GM12878 (cell line): ENCODE results near the gene SCG2. TPM values are rescaled to one million over a fixed set of nuclear protein-coding genes. Genes with fewer than 3 reads are reported as not detected.

Experiments
- ATAC-seq: fragments of 200-7000 bp; cut with Tn5 transposase; 3 replicates; pipeline ENCODE4 v1.9.1; 2020; ENCODE audit warnings: mild to moderate bottlenecking, moderate library complexity
- BruUV-seq: library from RNA; stranded (reverse); fragments of 400-500 nt; replicated peaks from 2 replicates; lab custom pipeline; 2021; lab: Mats Ljungman, UMichigan
- CTCF ChIA-PET: fragments of 300-600 bp; sonication (Branson Sonifier 250); formaldehyde crosslinking; extraction: SDS; loops from one replicate; lab custom pipeline; 2021; ENCODE audit warnings: inconsistent platforms; lab: Yijun Ruan, JAX
- POLR2A ChIA-PET: fragments of 350-600 bp; formaldehyde crosslinking; extraction: SDS; loops from one replicate; lab custom pipeline; 2021; ENCODE audit warnings: inconsistent platforms; lab: Charles Lee
- RAD21 ChIA-PET: fragments of 300-600 bp; sonication (Branson Sonifier 250); formaldehyde crosslinking; loops from one replicate; lab custom pipeline; 2023; ENCODE audit warnings: antibody characterized with exemption; ENCODE audit not compliant: unreplicated experiment; lab: Charles Lee
- SMC1A ChIA-PET: fragments of 300-600 bp; sonication (Branson Sonifier 250); formaldehyde crosslinking; loops from one replicate; lab custom pipeline; 2023; ENCODE audit not compliant: unreplicated experiment, uncharacterized antibody; lab: Charles Lee
- DNase-seq: peaks from one replicate; pipeline ENCODE4 v3.0.0-alpha.2; 2011; ENCODE audit warnings: low read depth, low spot score
- FAIRE-seq: peaks from 3 replicates; lab custom pipeline; 2011; peaks lifted over from hg19 to GRCh38; lab: Jason Lieb, UNC
- H2AFZ ChIP-seq: 2 replicates; pipeline ENCODE4 v1.6.0; 2011; ENCODE audit warnings: low read depth, low read length, control low read depth; ENCODE audit not compliant: control insufficient read depth
- H3K27ac ChIP-seq: 2 replicates; pipeline ENCODE4 v1.5.1; 2011; ENCODE audit warnings: control low read depth; ENCODE audit not compliant: control insufficient read depth, insufficient read depth
- H3K27me3 ChIP-seq, 2 experiments: replicated peaks in 1 of 2; 2 replicates each; pipeline versions ENCODE4 v1.6.0 to v1.6.1; 2011; ENCODE audit warnings: low read length in 1 of 2; ENCODE audit not compliant: control insufficient read depth in 2 of 2, insufficient read depth in 2 of 2
- H3K36me3 ChIP-seq, 2 experiments: 2 replicates each; pipeline ENCODE4 v1.5.1; 2011; ENCODE audit warnings: low read length in 1 of 2; ENCODE audit not compliant: control insufficient read depth in 2 of 2, insufficient read depth in 2 of 2
- H3K4me1 ChIP-seq: 2 replicates; pipeline ENCODE4 v1.6.1; 2011; ENCODE audit warnings: mild to moderate bottlenecking, low read length, moderate library complexity, mixed read lengths; ENCODE audit not compliant: control insufficient read depth, insufficient read depth
- H3K4me2 ChIP-seq: 2 replicates; pipeline ENCODE4 v1.6.0; 2011; ENCODE audit warnings: control low read depth; ENCODE audit not compliant: control insufficient read depth, insufficient read depth
- H3K4me3 ChIP-seq: fragments of 200-600 bp; sonication (generic); 2 replicates; pipeline ENCODE4 v1.5.1; 2016
- H3K79me2 ChIP-seq: 2 replicates; pipeline ENCODE4 v1.6.0; 2011; ENCODE audit warnings: low read length; ENCODE audit not compliant: control insufficient read depth, insufficient read depth
- H3K9ac ChIP-seq: 2 replicates; pipeline ENCODE4 v1.8.0; 2011; ENCODE audit warnings: low read length, control low read depth, mixed read lengths; ENCODE audit not compliant: control insufficient read depth, insufficient read depth
- H3K9me3 ChIP-seq: replicated peaks from 3 replicates; pipeline ENCODE4 v1.5.1; 2011; ENCODE audit warnings: mild to moderate bottlenecking, low read length; ENCODE audit not compliant: control insufficient read depth, insufficient read depth
- H4K20me1 ChIP-seq: 2 replicates; pipeline ENCODE4 v1.6.0; 2011; ENCODE audit not compliant: control insufficient read depth, insufficient read depth
- BCL11A ChIP-seq: IDR thresholded peaks from 2 replicates; pipeline ENCODE4 v1.6.1; 2011; ENCODE audit warnings: low read depth, low read length
- CBX3 ChIP-seq: fragments of 200-600 bp; sonication (generic); IDR thresholded peaks from 2 replicates; pipeline ENCODE4 v1.6.1; 2016; ENCODE audit warnings: low read depth, borderline replicate concordance
- CHD2 ChIP-seq: IDR thresholded peaks from 2 replicates; pipeline ENCODE4 v1.6.1; 2011; ENCODE audit warnings: low read depth, low read length, improper control_type of control experiment, borderline replicate concordance
- ELK1 ChIP-seq: IDR thresholded peaks from 2 replicates; pipeline ENCODE4 v1.6.1; 2012; ENCODE audit warnings: low read depth, low read length, improper control_type of control experiment
- FOS ChIP-seq: IDR thresholded peaks from 3 replicates; pipeline ENCODE4 v1.6.1; 2011; ENCODE audit warnings: borderline replicate concordance; ENCODE audit not compliant: insufficient read length; ENCODE audit errors: extremely low read depth
- FOXK2 ChIP-seq: fragments of 450-650 bp; IDR thresholded peaks from 2 replicates; pipeline ENCODE4 v1.6.1; 2017; ENCODE audit warnings: mild to moderate bottlenecking, moderate library complexity
- HDAC2 ChIP-seq: fragments of 200-600 bp; sonication (generic); IDR thresholded peaks from 2 replicates; pipeline ENCODE4 v1.6.1; 2017
- MYB ChIP-seq: fragments of 150-350 bp; IDR thresholded peaks from 2 replicates; pipeline ENCODE4 v1.6.1; 2014; ENCODE audit warnings: mild to moderate bottlenecking, low read depth, low read length, borderline replicate concordance
- MYC ChIP-seq: IDR thresholded peaks from 2 replicates; pipeline ENCODE4 v1.6.1; 2011; ENCODE audit warnings: mild to moderate bottlenecking, low read length, moderate library complexity, inconsistent platforms; ENCODE audit not compliant: insufficient read depth, insufficient replicate concordance, insufficient read length, severe bottlenecking
- NBN ChIP-seq: fragments of 450-650 bp; IDR thresholded peaks from 2 replicates; pipeline ENCODE4 v1.6.1; 2016
- NR2F1 ChIP-seq: fragments of 450-650 bp; conservative IDR thresholded peaks from 2 replicates; pipeline ENCODE4 v1.6.1; 2017; ENCODE audit warnings: mild to moderate bottlenecking
- NRF1 ChIP-seq: conservative IDR thresholded peaks from 2 replicates; pipeline ENCODE4 v1.6.1; 2011; ENCODE audit warnings: mild to moderate bottlenecking, low read depth, low read length, improper control_type of control experiment
- PAX8 ChIP-seq: fragments of 450-650 bp; IDR thresholded peaks from 2 replicates; pipeline ENCODE4 v1.6.1; 2017; ENCODE audit warnings: mild to moderate bottlenecking, moderate library complexity
- RCOR1 ChIP-seq: conservative IDR thresholded peaks from 2 replicates; pipeline ENCODE4 v1.6.1; 2012; ENCODE audit warnings: low read depth, low read length, improper control_type of control experiment
- TCF3 ChIP-seq: IDR thresholded peaks from 2 replicates; pipeline ENCODE4 v1.6.1; 2012; ENCODE audit warnings: low read depth, mild to moderate bottlenecking, low read length, borderline replicate concordance; ENCODE audit not compliant: insufficient read depth
- USF1 ChIP-seq: IDR thresholded peaks from 2 replicates; pipeline ENCODE4 v1.6.1; 2011; ENCODE audit warnings: borderline replicate concordance, low read depth, mild to moderate bottlenecking, moderate library complexity, mixed read lengths, low read length; ENCODE audit not compliant: insufficient read depth; ENCODE audit errors: extremely low read length
- ZBED1 ChIP-seq: IDR thresholded peaks from 2 replicates; pipeline ENCODE4 v1.6.1; 2016; ENCODE audit warnings: borderline replicate concordance
- WGBS: methylation state at CpG from one replicate; pipeline ENCODE4 v1.1.6; 2016; ENCODE audit warnings: low lambda C conversion rate; ENCODE audit not compliant: insufficient replicate concordance, insufficient coverage; ENCODE audit errors: missing lambda C conversion rate; 5-methylcytosine and 5-hydroxymethylcytosine counted together
- in situ Hi-C: fragments of 300-500 bp; cut with MboI; formaldehyde crosslinking; loops from 9 replicates; pipeline ENCODE4 v1.14.3; 2018; ENCODE audit warnings: mixed read lengths
- intact Hi-C: fragments of 100-400 bp; cut with micrococcal nuclease; formaldehyde crosslinking; loops from one replicate; pipeline ENCODE4 v1.14.2; 2022; ENCODE audit not compliant: unreplicated experiment
- polyA plus RNA-seq, 11 experiments: library from polyadenylated mRNA; depleted of rRNA in 4 of 11; unstranded in 6 of 11; stranded (reverse) in 5 of 11; fragments of >200 nt; fragmentation: Nextera tagmentation in 4 of 11; fragmentation: Illumina TruSeq in 1 of 11; extraction: Ambion mirVana in 4 of 11; extraction: Trizol in 1 of 11; gene quantifications; 1 replicate in 1 of 11; 2 replicates in 10 of 11; pipeline versions ENCODE4 v1.2.1 to v1.2.3, GENCODE V29; 2011 to 2016; ENCODE audit warnings: inconsistent platforms in 2 of 11, missing spikeins in 2 of 11, low read depth in 1 of 11
- total RNA-seq, 4 experiments: library from RNA; depleted of rRNA in 3 of 4; stranded (reverse); fragments of >200 nt in 3 of 4; fragmentation: Illumina TruSeq in 1 of 4; extraction: Trizol in 1 of 4; gene quantifications; 2 replicates each; pipeline versions ENCODE4 v1.2.1 to v1.2.3, GENCODE V29; 2013 to 2021
- TF ChIP-seq, protein P1 (sequence below): IDR thresholded peaks from 2 replicates; pipeline ENCODE4 v1.6.1; 2011; ENCODE audit warnings: low read depth, mild to moderate bottlenecking, low read length, moderate library complexity, borderline replicate concordance; ENCODE audit errors: extremely low read depth

Gene SCG2
- total and polyA plus RNA-seq, 10 of the 15 experiments (the other 5 are each of a cell fraction or from before 2014, with no cell fraction given): 0.05 TPM; not detected in 9

DNA sequence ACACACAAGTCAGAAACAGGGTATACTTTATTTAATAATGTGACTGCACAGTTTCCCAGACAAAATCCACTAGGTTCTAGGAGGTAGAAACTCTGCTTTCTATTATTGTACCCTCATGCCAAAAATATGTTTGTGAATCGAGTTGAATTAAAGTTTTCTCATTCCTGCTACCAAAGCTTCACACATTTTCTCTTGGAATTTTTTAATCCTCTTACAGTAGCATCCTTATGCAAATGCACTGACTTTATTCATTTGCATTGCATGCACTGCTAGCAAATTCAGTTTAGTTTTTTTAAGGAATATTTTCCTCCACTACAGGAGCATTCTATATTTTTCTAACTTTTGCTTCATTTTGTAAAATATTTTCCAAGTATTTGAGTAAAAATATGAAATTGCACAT, 4.8 kb upstream of the SCG2 start:
- BruUV-seq: no TSS peak
- H3K4me1 ChIP-seq: no peaks in the 10 kb centered on the region
- CTCF ChIA-PET: no interaction called here
- no peak overlapping the region for H3K4me2 ChIP-seq
- DNase-seq (no peak), ATAC-seq (no peak), FAIRE-seq (no peak)
- intact Hi-C loops (no loop called here), in situ Hi-C loops (no loop called here)
- RAD21 ChIA-PET: no interaction called here
- no peak overlapping the region for H3K4me3 ChIP-seq
- SMC1A ChIA-PET: interaction anchor here (0.6 kb wide), 1 partner anchor 31 kb away, joined by 3 read pairs; no protein-coding TSS in a partner anchor
- no peak overlapping the region for H3K27ac ChIP-seq
- H4K20me1 ChIP-seq: no peaks in the 10 kb centered on the region
- no peaks in the 10 kb centered on the region for H3K9me3 ChIP-seq
- no peaks in the 10 kb centered on the region for H3K79me2 ChIP-seq
- no peak overlapping the region for H3K9ac ChIP-seq
- H3K27me3 ChIP-seq: no peaks in the 10 kb centered on the region
- no peaks in the 10 kb centered on the region for H3K36me3 ChIP-seq
- no peak overlapping the region for H2AFZ ChIP-seq
- POLR2A ChIA-PET: no interaction called here
- TF ChIP-seq FOS: no peak
- no peak for TF ChIP-seq HDAC2
- no peak for TF ChIP-seq ZBED1
- TF ChIP-seq TCF3: no peak
- TF ChIP-seq ELK1: no peak
- TF ChIP-seq FOXK2: no peak
- TF ChIP-seq RCOR1: no peak
- TF ChIP-seq CHD2: no peak
- no peak for TF ChIP-seq NR2F1
- no peak for TF ChIP-seq NRF1
- no peak for TF ChIP-seq CBX3
- TF ChIP-seq, protein P1, sequence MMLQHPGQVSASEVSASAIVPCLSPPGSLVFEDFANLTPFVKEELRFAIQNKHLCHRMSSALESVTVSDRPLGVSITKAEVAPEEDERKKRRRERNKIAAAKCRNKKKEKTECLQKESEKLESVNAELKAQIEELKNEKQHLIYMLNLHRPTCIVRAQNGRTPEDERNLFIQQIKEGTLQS: no peak
- TF ChIP-seq USF1: no peak
- no peak for TF ChIP-seq PAX8
- no peak for TF ChIP-seq BCL11A
- TF ChIP-seq MYB: no peak
- TF ChIP-seq MYC: no peak
- no peak for TF ChIP-seq NBN
- 0% methylated on average over 1 of the region's 1 CpG for WGBS
